ENCODE results near the gene GNG12. TPM values are rescaled to one million over a fixed set of nuclear protein-coding genes. Genes with fewer than 3 reads are reported as not detected.

The GNG12 gene
- total RNA-seq, 2 experiments from 2014 or later: not detected

GRCh38 chr1:67760030-67760821, 73.0 kb downstream of the GNG12 start:
- POLR2A ChIA-PET: interaction anchor here (1.1 to 2.1 kb wide), 3 partner anchors 75 to 228 kb away, joined by 4 to 11 read pairs (median 10); partner anchors contain the start of gene GADD45A

GRCh38 chr1:67759692-67760029, 73.6 kb downstream of the GNG12 start:
- H3K27ac Mint-ChIP-seq: no peak overlapping the region
- H3K4me3 Mint-ChIP-seq: no peak overlapping the region
- H3K9me3 Mint-ChIP-seq: no peaks in the 10 kb centered on the region
- ATAC-seq (ENCODE audit: poor library complexity): no peak
- Histone ChIP-seq H3K9me3 (ENCODE audit: control insufficient read depth in 1 of 2, insufficient read depth in 1 of 2, low read length in 2 of 2) (no peaks in the 10 kb centered on the region), H3K4me1 (ENCODE audit: insufficient read depth, low read length) (no peaks in the 10 kb centered on the region), H3K27ac (ENCODE audit: low read depth in 1 of 2, low read length in 2 of 2) (no peak overlapping the region), H3K27me3 (ENCODE audit: control insufficient read depth in 1 of 2, insufficient read depth in 2 of 2, low read length in 2 of 2) (peaks cover 8 to 9% of the 10 kb centered on the region in 2 experiments), H3K4me3 (ENCODE audit: low read length) (no peak overlapping the region), H3K36me3 (ENCODE audit: insufficient read depth, low read length) (no peaks in the 10 kb centered on the region)
- ChIA-PET CTCF (interaction anchor here (0.7 to 3.7 kb wide), 15 partner anchors 9 to 994 kb away, joined by 3 to 54 read pairs (median 4); no protein-coding TSS in a partner anchor), POLR2A (interaction anchor here (1.1 to 2.1 kb wide), 3 partner anchors 75 to 227 kb away, joined by 4 to 11 read pairs (median 10); partner anchors contain the start of gene GADD45A)
- no peak for DNase-seq
- H3K36me3 Mint-ChIP-seq (ENCODE audit: low read depth): no peaks in the 10 kb centered on the region
- intact Hi-C loops (cut with DNase I, micrococcal nuclease): loop anchor here (1.0 to 10.0 kb wide), 6 partner anchors 72 to 995 kb away; partner anchors contain the start of gene GADD45A (in 1 of the 2)
- peaks cover 27% of the 10 kb centered on the region for H3K27me3 Mint-ChIP-seq
- H3K4me1 Mint-ChIP-seq (ENCODE audit: low read depth): no peaks in the 10 kb centered on the region
- TF ChIP-seq CTCF (IDR thresholded peaks at IDR 0.05): no peak

More at GRCh38 chr1:67760030-67760821, 73.0 kb downstream of the GNG12 start:
- peaks cover 29% of the 10 kb centered on the region for H3K27me3 Mint-ChIP-seq
- CTCF ChIA-PET: interaction anchor here (0.6 to 3.7 kb wide), 20 partner anchors 9 to 995 kb away, joined by 3 to 54 read pairs (median 4); no protein-coding TSS in a partner anchor
- H3K36me3 Mint-ChIP-seq (ENCODE audit: low read depth): no peaks in the 10 kb centered on the region
- no peaks in the 10 kb centered on the region for H3K9me3 Mint-ChIP-seq
- no peaks in the 10 kb centered on the region for H3K4me1 ChIP-seq (ENCODE audit: insufficient read depth, low read length)
- peaks cover 9 to 10% of the 10 kb centered on the region in 2 experiments for H3K27me3 ChIP-seq (ENCODE audit: control insufficient read depth in 1 of 2, insufficient read depth in 2 of 2, low read length in 2 of 2)
- DNase-seq (peak; percentile 40 to 78 (median 47)), ATAC-seq (ENCODE audit: poor library complexity) (peak; percentile 59)
- H3K27ac Mint-ChIP-seq: no peak overlapping the region
- no peak overlapping the region for H3K27ac ChIP-seq (ENCODE audit: low read depth in 1 of 2, low read length in 2 of 2)
- no peak overlapping the region for H3K4me3 Mint-ChIP-seq
- H3K4me1 Mint-ChIP-seq (ENCODE audit: low read depth): no peaks in the 10 kb centered on the region
- H3K4me3 ChIP-seq (ENCODE audit: low read length): no peak overlapping the region
- no peaks in the 10 kb centered on the region for H3K9me3 ChIP-seq (ENCODE audit: control insufficient read depth in 1 of 2, insufficient read depth in 1 of 2, low read length in 2 of 2)
- TF ChIP-seq CTCF (IDR thresholded peaks at IDR 0.05): peak; percentile 96
- intact Hi-C loops (cut with DNase I, micrococcal nuclease): loop anchor here (1.0 to 10.0 kb wide), 4 partner anchors 73 to 525 kb away; partner anchors contain the start of gene GADD45A (in 1 of the 2)
- no peaks in the 10 kb centered on the region for H3K36me3 ChIP-seq (ENCODE audit: insufficient read depth, low read length)

- Mint-ChIP-seq H3K4me3 (no peak overlapping the region), H3K27ac (no peak overlapping the region), H3K4me1 (ENCODE audit: low read depth) (no peaks in the 10 kb centered on the region), H3K27me3 (peaks cover 21% of the 10 kb centered on the region), H3K36me3 (ENCODE audit: low read depth) (no peaks in the 10 kb centered on the region), H3K9me3 (no peaks in the 10 kb centered on the region)
- no peak for DNase-seq
- ChIA-PET POLR2A (interaction anchor here (2.0 to 2.1 kb wide), 2 partner anchors 74 to 198 kb away, joined by 10 to 11 read pairs; partner anchors contain the start of gene GADD45A), CTCF (interaction anchor here (1.2 to 3.7 kb wide), 4 partner anchors 197 to 230 kb away, joined by 3 to 54 read pairs (median 9); no protein-coding TSS in a partner anchor)
- H3K4me3 ChIP-seq (ENCODE audit: low read length): no peak overlapping the region
- no peaks in the 10 kb centered on the region for H3K36me3 ChIP-seq (ENCODE audit: insufficient read depth, low read length)
- H3K9me3 ChIP-seq (ENCODE audit: control insufficient read depth in 1 of 2, insufficient read depth in 1 of 2, low read length in 2 of 2): no peaks in the 10 kb centered on the region
- no peak for ATAC-seq (ENCODE audit: poor library complexity)
- H3K27ac ChIP-seq (ENCODE audit: low read depth in 1 of 2, low read length in 2 of 2): no peak overlapping the region
- no peaks in the 10 kb centered on the region for H3K4me1 ChIP-seq (ENCODE audit: insufficient read depth, low read length)
- intact Hi-C loops (cut with DNase I, micrococcal nuclease): loop anchor here in 1 of 2 experiments (1.0 to 10.0 kb wide), 3 partner anchors 72 to 994 kb away; no protein-coding TSS in a partner anchor
- H3K27me3 ChIP-seq (ENCODE audit: control insufficient read depth in 1 of 2, insufficient read depth in 2 of 2, low read length in 2 of 2): peaks cover 3 to 8% of the 10 kb centered on the region in 2 experiments
- TF ChIP-seq CTCF (IDR thresholded peaks at IDR 0.05): no peak
These were observed 74.2 kb downstream of the GNG12 start for GRCh38 chr1:67759066-67759465.

Measured in CD4-positive, alpha-beta T cell (primary cell).